SU-DHL-6 (cell line): ENCODE data around the gene RC3H2.

Experiments used
- H2AFZ ChIP-seq: fragments of 200-600 bp; sonication (generic); 2 replicates; pipeline ENCODE4 v1.6.1; 2014; ENCODE audit warnings: low read depth, mild to moderate bottlenecking, moderate library complexity, mixed read lengths, antibody characterized with exemption, low read length; ENCODE audit not compliant: severe bottlenecking
- H3F3A ChIP-seq: fragments of 200-600 bp; shearing (Covaris generic); 2 replicates; pipeline ENCODE4 v1.6.0; 2016; ENCODE audit warnings: antibody characterized with exemption, mild to moderate bottlenecking; ENCODE audit not compliant: insufficient read depth
- H3K27ac ChIP-seq: fragments of 200-600 bp; sonication (generic); 2 replicates; pipeline ENCODE4 v1.5.1; 2016; ENCODE audit warnings: low read depth, mild to moderate bottlenecking, low read length, moderate library complexity, mixed read lengths
- H3K27me3 ChIP-seq: fragments of 200-600 bp; sonication (generic), shearing (Covaris generic); 2 replicates; pipeline ENCODE4 v1.6.0; 2014; ENCODE audit warnings: mild to moderate bottlenecking, low read length
- H3K36me3 ChIP-seq: fragments of 200-600 bp; sonication (generic); 2 replicates; pipeline ENCODE4 v1.6.1; 2014; ENCODE audit warnings: mild to moderate bottlenecking, low read length, mixed read lengths
- H3K4me2 ChIP-seq: fragments of 300-600, 200-600 bp; shearing (Covaris generic), sonication (generic); 2 replicates; pipeline ENCODE4 v1.6.0; 2014; ENCODE audit warnings: low read length, low read depth, mild to moderate bottlenecking; ENCODE audit not compliant: poor library complexity, severe bottlenecking
- H3K4me3 ChIP-seq: fragments of 200-600 bp; sonication (generic); 2 replicates; pipeline ENCODE4 v1.5.1; 2014; ENCODE audit warnings: antibody characterized with exemption, low read length, mild to moderate bottlenecking, mixed read lengths; ENCODE audit not compliant: insufficient read depth, poor library complexity, severe bottlenecking
- H3K79me2 ChIP-seq: fragments of 200-600 bp; sonication (generic); 2 replicates; pipeline ENCODE4 v1.6.1; 2014; ENCODE audit warnings: mild to moderate bottlenecking, low read length, moderate library complexity; ENCODE audit not compliant: insufficient read depth
- H3K9ac ChIP-seq: fragments of 200-600 bp; sonication (generic); 2 replicates; pipeline ENCODE4 v1.7.0; 2014; ENCODE audit warnings: mild to moderate bottlenecking, low read length
- H3K9me2 ChIP-seq: fragments of 200-600 bp; sonication (generic); replicated peaks from 2 replicates; pipeline ENCODE4 v1.6.1; 2014; ENCODE audit warnings: low read length; ENCODE audit not compliant: insufficient read depth
- H3K9me3 ChIP-seq: fragments of 200-600 bp; sonication (generic); 2 replicates; pipeline ENCODE4 v1.6.1; 2014; ENCODE audit warnings: low read length, mixed read lengths; ENCODE audit not compliant: insufficient read depth
- H4K20me1 ChIP-seq: fragments of 200-600 bp; sonication (generic); 2 replicates; pipeline ENCODE4 v1.6.1; 2014; ENCODE audit warnings: low read depth, mild to moderate bottlenecking, antibody characterized with exemption, low read length, moderate library complexity, mixed read lengths
- EZH2phosphoT487 ChIP-seq: fragments of 200-600 bp; sonication (generic), shearing (Covaris generic); conservative IDR thresholded peaks from 2 replicates; pipeline ENCODE4 v1.6.1; 2018; ENCODE audit warnings: mild to moderate bottlenecking, antibody characterized with exemption, low read length, moderate library complexity, mixed read lengths
- TF ChIP-seq, protein P1 (sequence below): fragments of 200-600 bp; sonication (generic); IDR thresholded peaks from one replicate; pipeline ENCODE4 v1.5.1; 2017; ENCODE audit warnings: antibody characterized with exemption, mild to moderate bottlenecking, low read length, moderate library complexity; ENCODE audit not compliant: insufficient read depth, poor library complexity, severe bottlenecking

RC3H2 gene

GRCh38 chr9:122807271-122807900, 97.8 kb downstream of the RC3H2 start:
- Histone ChIP-seq H2AFZ (no peak overlapping the region), H3K27ac (no peak overlapping the region), H3K4me2 (no peak overlapping the region), H3F3A (no peaks in the 10 kb centered on the region), H4K20me1 (no peaks in the 10 kb centered on the region), H3K9me2 (no peaks in the 10 kb centered on the region), H3K79me2 (no peaks in the 10 kb centered on the region), H3K9me3 (no peaks in the 10 kb centered on the region), H3K27me3 (no peaks in the 10 kb centered on the region), H3K9ac (no peak overlapping the region), H3K36me3 (no peaks in the 10 kb centered on the region), H3K4me3 (no peak overlapping the region)
- TF ChIP-seq, protein P1, sequence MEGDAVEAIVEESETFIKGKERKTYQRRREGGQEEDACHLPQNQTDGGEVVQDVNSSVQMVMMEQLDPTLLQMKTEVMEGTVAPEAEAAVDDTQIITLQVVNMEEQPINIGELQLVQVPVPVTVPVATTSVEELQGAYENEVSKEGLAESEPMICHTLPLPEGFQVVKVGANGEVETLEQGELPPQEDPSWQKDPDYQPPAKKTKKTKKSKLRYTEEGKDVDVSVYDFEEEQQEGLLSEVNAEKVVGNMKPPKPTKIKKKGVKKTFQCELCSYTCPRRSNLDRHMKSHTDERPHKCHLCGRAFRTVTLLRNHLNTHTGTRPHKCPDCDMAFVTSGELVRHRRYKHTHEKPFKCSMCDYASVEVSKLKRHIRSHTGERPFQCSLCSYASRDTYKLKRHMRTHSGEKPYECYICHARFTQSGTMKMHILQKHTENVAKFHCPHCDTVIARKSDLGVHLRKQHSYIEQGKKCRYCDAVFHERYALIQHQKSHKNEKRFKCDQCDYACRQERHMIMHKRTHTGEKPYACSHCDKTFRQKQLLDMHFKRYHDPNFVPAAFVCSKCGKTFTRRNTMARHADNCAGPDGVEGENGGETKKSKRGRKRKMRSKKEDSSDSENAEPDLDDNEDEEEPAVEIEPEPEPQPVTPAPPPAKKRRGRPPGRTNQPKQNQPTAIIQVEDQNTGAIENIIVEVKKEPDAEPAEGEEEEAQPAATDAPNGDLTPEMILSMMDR: no peak
- TF ChIP-seq EZH2phosphoT487: no peak

GRCh38 chr9:122806661-122807060, 98.5 kb downstream of the RC3H2 start:
- Histone ChIP-seq H3F3A (no peaks in the 10 kb centered on the region), H3K36me3 (no peaks in the 10 kb centered on the region), H3K27ac (no peak overlapping the region)

DNA sequence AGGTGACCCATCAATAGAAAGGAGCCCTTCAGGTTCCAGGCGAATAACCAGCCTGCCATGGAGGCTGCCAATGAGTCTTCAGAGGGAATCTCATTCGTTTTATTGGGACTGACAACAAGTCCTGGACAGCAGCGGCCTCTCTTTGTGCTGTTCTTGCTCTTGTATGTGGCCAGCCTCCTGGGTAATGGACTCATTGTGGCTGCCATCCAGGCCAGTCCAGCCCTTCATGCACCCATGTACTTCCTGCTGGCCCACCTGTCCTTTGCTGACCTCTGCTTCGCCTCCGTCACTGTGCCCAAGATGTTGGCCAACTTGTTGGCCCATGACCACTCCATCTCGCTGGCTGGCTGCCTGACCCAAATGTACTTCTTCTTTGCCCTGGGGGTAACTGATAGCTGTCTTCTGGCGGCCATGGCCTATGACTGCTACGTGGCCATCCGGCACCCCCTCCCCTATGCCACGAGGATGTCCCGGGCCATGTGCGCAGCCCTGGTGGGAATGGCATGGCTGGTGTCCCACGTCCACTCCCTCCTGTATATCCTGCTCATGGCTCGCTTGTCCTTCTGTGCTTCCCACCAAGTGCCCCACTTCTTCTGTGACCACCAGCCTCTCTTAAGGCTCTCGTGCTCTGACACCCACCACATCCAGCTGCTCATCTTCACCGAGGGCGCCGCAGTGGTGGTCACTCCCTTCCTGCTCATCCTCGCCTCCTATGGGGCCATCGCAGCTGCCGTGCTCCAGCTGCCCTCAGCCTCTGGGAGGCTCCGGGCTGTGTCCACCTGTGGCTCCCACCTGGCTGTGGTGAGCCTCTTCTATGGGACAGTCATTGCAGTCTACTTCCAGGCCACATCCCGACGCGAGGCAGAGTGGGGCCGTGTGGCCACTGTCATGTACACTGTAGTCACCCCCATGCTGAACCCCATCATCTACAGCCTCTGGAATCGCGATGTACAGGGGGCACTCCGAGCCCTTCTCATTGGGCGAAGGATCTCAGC, 104.8 kb downstream of the RC3H2 start, which contains the start of gene OR1K1:
OR1K1 (plus strand) TSS at position 58 of the 995 bp plus-strand sequence; CDS start at position 58, 0 bp downstream.
- Histone ChIP-seq H3F3A (no peaks in the 10 kb centered on the region), H3K9ac (no peak within 1 kb of the TSS), H4K20me1 (no peaks in the 10 kb centered on the region), H2AFZ (no peak within 1 kb of the TSS), H3K4me2 (no peak within 1 kb of the TSS), H3K27me3 (no peaks in the 10 kb centered on the region), H3K27ac (no peak within 1 kb of the TSS), H3K9me3 (no peaks in the 10 kb centered on the region), H3K36me3 (no peaks in the 10 kb centered on the region), H3K79me2 (no peaks in the 10 kb centered on the region), H3K9me2 (no peaks in the 10 kb centered on the region), H3K4me3 (no peak within 1 kb of the TSS)
- TF ChIP-seq, protein P1: no peak
- TF ChIP-seq EZH2phosphoT487: no peak

More at GRCh38 chr9:122806661-122807060, 98.5 kb downstream of the RC3H2 start:
- no peaks in the 10 kb centered on the region for H3K9me3 ChIP-seq
- TF ChIP-seq, protein P1: no peak
- TF ChIP-seq EZH2phosphoT487: no peak
- no peaks in the 10 kb centered on the region for H4K20me1 ChIP-seq
- H3K9ac ChIP-seq: no peak overlapping the region
- no peak overlapping the region for H2AFZ ChIP-seq
- no peak overlapping the region for H3K4me2 ChIP-seq
- H3K79me2 ChIP-seq: no peaks in the 10 kb centered on the region
- no peaks in the 10 kb centered on the region for H3K27me3 ChIP-seq
- H3K4me3 ChIP-seq: no peak overlapping the region
- H3K9me2 ChIP-seq: no peaks in the 10 kb centered on the region
